SW 1271 (cell line): Measurements from ENCODE around the gene TNXB.
"Not testable (repeated sequence)": the region's sequence is repeated elsewhere in the genome, so short reads cannot be mapped to it uniquely, and the experiment has no call there.

Experiments used
- DNase-seq, 2 experiments: peaks; one replicate each; lab custom pipeline; 2025; lab: John Stamatoyannopoulos, UW

The TNXB gene

GRCh38 chr6:32112431-32112980, 3.4 kb upstream of the TNXB start:
- DNase-seq: no peak

- no peak for DNase-seq
These were observed 2.4 kb upstream of the TNXB start for GRCh38 chr6:32111424-32112066.

GRCh38 chr6:32110632-32111031, 1.5 kb upstream of the TNXB start:
- DNase-seq: no peak

GRCh38 chr6:32109765-32110160, 625 bp upstream of the TNXB start:
- DNase-seq: no peak

- DNase-seq: no peak
These were observed 418 bp downstream of the TNXB start for GRCh38 chr6:32108727-32109113.

GRCh38 chr6:32108094-32108627, 977 bp downstream of the TNXB start:
- no peak for DNase-seq

GRCh38 chr6:32107406-32107805, 1.7 kb downstream of the TNXB start:
- peak in 1 of 2 experiments; percentile 10 for DNase-seq

GRCh38 chr6:32105433-32105832, 3.7 kb downstream of the TNXB start:
- no peak for DNase-seq

GRCh38 chr6:32102255-32102654, 6.9 kb downstream of the TNXB start:
- DNase-seq: no peak

- not testable (repeated sequence) for DNase-seq
These were observed 8.9 kb downstream of the TNXB start for GRCh38 chr6:32100251-32100650.

GRCh38 chr6:32097364-32097763, 11.8 kb downstream of the TNXB start:
- no peak for DNase-seq

GRCh38 chr6:32096394-32097258, 12.5 kb downstream of the TNXB start:
- no peak for DNase-seq

- DNase-seq: no peak
These were observed 13.1 kb downstream of the TNXB start for GRCh38 chr6:32096087-32096393.

GRCh38 chr6:32095338-32096086, 13.6 kb downstream of the TNXB start:
- no peak for DNase-seq

GRCh38 chr6:32092760-32093497, 16.2 kb downstream of the TNXB start:
- DNase-seq: no peak

- DNase-seq: no peak
These were observed 19.9 kb downstream of the TNXB start for GRCh38 chr6:32089082-32089828.

GRCh38 chr6:32088487-32089049, 20.6 kb downstream of the TNXB start:
- DNase-seq: no peak

- peak; percentile 30 to 75 for DNase-seq
These were observed 21.3 kb downstream of the TNXB start for GRCh38 chr6:32087574-32088486.
